Activated CD8-positive, alpha-beta T cell treated with anti-CD3 and anti-CD28 coated beads for 36 hours (primary cell): ENCODE results near the gene KCNH4. TPM values are rescaled to one million over a fixed set of nuclear protein-coding genes. Genes with fewer than 3 reads are reported as not detected.

Experiments
- ATAC-seq: fragments of 200-7000 bp; cut with Tn5 transposase; one replicate; pipeline ENCODE4 v1.10.0; 2021; ENCODE audit warnings: mild to moderate bottlenecking, moderate library complexity
- CTCF ChIA-PET: fragments of 350-600 bp; sonication (Branson Sonifier 250); formaldehyde crosslinking; loops from one replicate; lab custom pipeline; 2021; ENCODE audit warnings: antibody characterized with exemption; lab: Charles Lee
- POLR2A ChIA-PET: fragments of 350-600 bp; sonication (Branson Sonifier 250); formaldehyde crosslinking; loops from one replicate; lab custom pipeline; 2021; ENCODE audit warnings: antibody characterized with exemption; lab: Charles Lee
- DNase-seq: peaks from one replicate; pipeline ENCODE4 v3.0.0-alpha.2; 2020
- H3K27ac Mint-ChIP-seq: one replicate; pipeline ENCODE4 v1.8.0; 2021; ENCODE audit warnings: mild to moderate bottlenecking, mixed read lengths
- H3K27me3 Mint-ChIP-seq: one replicate; pipeline ENCODE4 v1.8.0; 2021; ENCODE audit warnings: mixed read lengths
- H3K36me3 Mint-ChIP-seq: one replicate; pipeline ENCODE4 v1.8.0; 2021; ENCODE audit warnings: low read depth, mixed read lengths
- H3K4me1 Mint-ChIP-seq: one replicate; pipeline ENCODE4 v1.8.0; 2021; ENCODE audit warnings: low read depth, mixed read lengths
- H3K4me3 Mint-ChIP-seq: one replicate; pipeline ENCODE4 v1.8.0; 2021; ENCODE audit warnings: mild to moderate bottlenecking, moderate library complexity, mixed read lengths
- H3K9me3 Mint-ChIP-seq: one replicate; pipeline ENCODE4 v1.8.0; 2021; ENCODE audit warnings: mixed read lengths
- CTCF ChIP-seq: fragments of 200-600 bp; IDR thresholded peaks from one replicate; pipeline ENCODE4 v1.8.0; 2022; ENCODE audit warnings: antibody characterized with exemption, mild to moderate bottlenecking
- intact Hi-C: fragments of 100-400 bp; cut with micrococcal nuclease; formaldehyde crosslinking; loops from one replicate; pipeline ENCODE4 v1.10.0; 2022
- total RNA-seq, 2 experiments: library from RNA; stranded (reverse); gene quantifications; one replicate each; pipeline ENCODE4 v1.2.3, GENCODE V29; 2021

Gene KCNH4
- total RNA-seq, 2 experiments from 2014 or later, result 0.38 to 0.43 TPM

DNA sequence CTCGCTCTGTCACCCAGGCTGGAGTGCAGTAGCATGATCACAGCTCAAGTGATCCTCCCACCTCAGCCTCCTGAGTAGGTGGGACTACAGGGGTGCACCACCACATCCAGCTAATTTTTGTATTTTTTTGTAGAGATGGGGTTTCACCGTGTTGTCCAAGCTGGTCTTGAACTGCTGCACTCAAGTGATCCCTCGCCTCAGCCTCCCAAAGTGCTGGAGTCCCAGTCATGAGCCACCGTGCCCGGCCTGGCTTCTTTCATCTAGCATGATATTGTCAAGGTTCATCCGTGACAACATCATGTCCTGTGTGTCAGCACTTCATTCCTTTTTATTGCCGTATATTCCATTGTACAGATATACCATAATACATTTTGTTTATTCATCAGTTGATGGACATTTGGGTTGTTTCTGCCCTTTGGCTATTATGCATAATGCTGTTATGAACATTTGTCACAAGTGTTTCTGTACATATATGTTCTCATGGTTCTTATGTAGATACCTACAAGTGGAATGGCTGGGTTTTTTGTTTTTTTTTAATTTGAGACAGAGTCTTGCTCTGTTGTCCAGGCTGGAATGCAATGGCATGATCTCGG is 16.7 kb upstream of the KCNH4 start:
- ChIA-PET POLR2A (no interaction called here), CTCF (interaction anchor here (0.6 to 1.5 kb wide), 3 partner anchors 24 to 234 kb away, joined by 3 to 4 read pairs (median 3); no protein-coding TSS in a partner anchor)
- intact Hi-C loops, result no loop called here
- Mint-ChIP-seq H3K9me3 (no peaks in the 10 kb centered on the region), H3K27me3 (no peaks in the 10 kb centered on the region), H3K4me3 (no peak overlapping the region), H3K36me3 (peaks cover 11% of the 10 kb centered on the region), H3K4me1 (peaks cover 12% of the 10 kb centered on the region), H3K27ac (no peak overlapping the region)
- DNase-seq (no peak), ATAC-seq (no peak)
- TF ChIP-seq CTCF, result no peak

DNA sequence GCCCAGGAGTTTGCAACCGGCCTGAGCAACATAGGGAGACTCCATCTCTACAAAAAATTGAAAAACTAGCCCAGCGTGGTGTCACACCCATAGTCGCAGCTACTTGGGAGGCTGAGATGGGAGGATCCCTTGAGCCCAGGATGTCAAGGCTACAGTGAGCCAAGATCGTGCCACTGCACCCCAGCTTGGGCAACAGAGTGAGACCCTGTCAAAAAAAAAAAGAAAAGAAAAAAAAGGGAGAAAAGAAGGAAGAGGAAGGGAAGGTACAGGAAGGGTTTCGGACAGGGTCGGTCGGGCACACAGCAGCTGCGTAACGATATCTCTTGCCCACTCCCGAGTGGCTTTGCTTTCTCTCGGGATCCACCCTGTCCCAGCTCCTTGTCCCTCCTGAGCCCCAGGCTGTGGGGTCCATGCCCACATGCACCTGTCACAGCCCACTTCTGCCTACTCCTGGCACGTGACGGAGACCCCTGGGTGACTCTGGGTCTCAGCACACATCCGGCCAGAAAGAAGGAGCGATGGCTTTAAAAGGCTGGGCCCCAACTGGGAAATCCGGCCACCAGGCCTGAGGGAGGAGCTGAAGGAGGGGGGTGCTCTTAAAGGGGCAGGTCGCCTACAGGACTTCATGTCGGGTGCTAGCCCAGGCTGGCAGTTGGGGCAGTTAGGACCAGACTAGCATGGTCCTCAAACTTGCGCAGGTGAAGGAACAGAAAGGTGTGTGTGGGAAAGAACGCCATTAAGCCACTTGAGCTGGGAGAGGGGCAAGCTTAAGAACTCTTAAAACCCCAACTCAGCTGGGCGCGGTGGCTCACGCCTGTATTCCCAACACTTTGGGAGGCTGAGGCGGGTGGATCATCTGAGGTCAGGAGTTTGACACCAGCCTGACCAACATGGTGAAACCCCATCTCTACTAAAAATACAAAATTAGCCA is 13.3 kb upstream of the KCNH4 start, which contains the start of gene GHDC:
GHDC (minus strand) TSS at position 526 of the 931 bp plus-strand sequence. CDS start 913 bp downstream, outside the sequence.
- Mint-ChIP-seq H3K36me3 (no peaks in the 10 kb centered on the region), H3K4me1 (peaks cover 17% of the 10 kb centered on the region), H3K27ac (peak within 1 kb of the TSS; percentile 91), H3K9me3 (no peaks in the 10 kb centered on the region), H3K27me3 (no peaks in the 10 kb centered on the region), H3K4me3 (peak within 1 kb of the TSS; percentile 88)
- ChIA-PET POLR2A (interaction anchor here (0.8 to 1.6 kb wide), 8 partner anchors 10 to 1174 kb away, joined by 3 to 5 read pairs (median 4); partner anchors contain the start of genes KCNH4, PSME3 and STAT5A), CTCF (interaction anchor here (0.6 to 3.8 kb wide), 18 partner anchors 9 to 323 kb away, joined by 3 to 21 read pairs (median 4); partner anchors contain the start of genes CAVIN1, DNAJC7, HCRT and KCNH4)
- intact Hi-C loops, result no loop called here
- ATAC-seq (peak; percentile 98), DNase-seq (peak; percentile 90)
- TF ChIP-seq CTCF, result no peak

- no peak for TF ChIP-seq CTCF
- ATAC-seq, result no peak
- Mint-ChIP-seq H3K4me3 (peak overlapping the region; percentile 88), H3K9me3 (no peaks in the 10 kb centered on the region), H3K36me3 (no peaks in the 10 kb centered on the region), H3K4me1 (peaks cover 17% of the 10 kb centered on the region), H3K27ac (peak overlapping the region; percentile 91), H3K27me3 (no peaks in the 10 kb centered on the region)
- intact Hi-C loops, result no loop called here
- POLR2A ChIA-PET, result interaction anchor here (0.8 to 1.6 kb wide), 5 partner anchors 10 to 1175 kb away, joined by 3 to 5 read pairs (median 5); partner anchors contain the start of genes KCNH4 and STAT5A
- CTCF ChIA-PET, result interaction anchor here (0.7 to 3.8 kb wide), 11 partner anchors 9 to 230 kb away, joined by 3 to 21 read pairs (median 4); partner anchors contain the start of genes CAVIN1, HCRT and KCNH4
- no peak for DNase-seq
Observed at GRCh38 chr17:42193216-42193968, 12.4 kb upstream of the KCNH4 start.

- Mint-ChIP-seq H3K4me1 (peaks cover 17% of the 10 kb centered on the region), H3K27me3 (no peaks in the 10 kb centered on the region), H3K36me3 (no peaks in the 10 kb centered on the region), H3K4me3 (peak overlapping the region; percentile 88), H3K9me3 (no peaks in the 10 kb centered on the region), H3K27ac (no peak overlapping the region)
- no peak for TF ChIP-seq CTCF
- CTCF ChIA-PET, result interaction anchor here (1.2 to 1.6 kb wide), 2 partner anchors 11 to 30 kb away, joined by 4 to 7 read pairs; no protein-coding TSS in a partner anchor
- POLR2A ChIA-PET, result no interaction called here
- no peak for DNase-seq
- intact Hi-C loops, result no loop called here
- ATAC-seq, result no peak
Observed at GRCh38 chr17:42192189-42193126, 11.5 kb upstream of the KCNH4 start.
